Prostate gland (tissue), 2 donors: ENCODE measurements around the gene WDR59.

Experiments
- POLR2AphosphoS5 ChIP-seq: sonication (generic); formaldehyde crosslinking; IDR thresholded peaks from one replicate; pipeline ENCODE4 v1.6.1; 2017; ENCODE audit warnings: antibody characterized with exemption
- TF ChIP-seq, protein P1 (sequence below), 4 experiments: fragments of 200-600 bp in 2 of 4; fragments of 450-650 bp in 2 of 4; sonication (generic) in 2 of 4; IDR thresholded peaks; 1 replicate in 3 of 4; 2 replicates in 1 of 4; pipeline ENCODE4 v1.5.1; 2016 to 2019; ENCODE audit warnings: antibody characterized with exemption in 4 of 4, mild to moderate bottlenecking in 2 of 4, moderate library complexity in 2 of 4

GRCh38 chr16:74832228-74832627 is 152.7 kb downstream of the WDR59 start:
- TF ChIP-seq, protein P1, sequence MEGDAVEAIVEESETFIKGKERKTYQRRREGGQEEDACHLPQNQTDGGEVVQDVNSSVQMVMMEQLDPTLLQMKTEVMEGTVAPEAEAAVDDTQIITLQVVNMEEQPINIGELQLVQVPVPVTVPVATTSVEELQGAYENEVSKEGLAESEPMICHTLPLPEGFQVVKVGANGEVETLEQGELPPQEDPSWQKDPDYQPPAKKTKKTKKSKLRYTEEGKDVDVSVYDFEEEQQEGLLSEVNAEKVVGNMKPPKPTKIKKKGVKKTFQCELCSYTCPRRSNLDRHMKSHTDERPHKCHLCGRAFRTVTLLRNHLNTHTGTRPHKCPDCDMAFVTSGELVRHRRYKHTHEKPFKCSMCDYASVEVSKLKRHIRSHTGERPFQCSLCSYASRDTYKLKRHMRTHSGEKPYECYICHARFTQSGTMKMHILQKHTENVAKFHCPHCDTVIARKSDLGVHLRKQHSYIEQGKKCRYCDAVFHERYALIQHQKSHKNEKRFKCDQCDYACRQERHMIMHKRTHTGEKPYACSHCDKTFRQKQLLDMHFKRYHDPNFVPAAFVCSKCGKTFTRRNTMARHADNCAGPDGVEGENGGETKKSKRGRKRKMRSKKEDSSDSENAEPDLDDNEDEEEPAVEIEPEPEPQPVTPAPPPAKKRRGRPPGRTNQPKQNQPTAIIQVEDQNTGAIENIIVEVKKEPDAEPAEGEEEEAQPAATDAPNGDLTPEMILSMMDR (IDR thresholded peaks at IDR 0.05) = no peak
- TF ChIP-seq POLR2AphosphoS5 = no peak
